Smooth muscle cell (in vitro differentiated cells): ENCODE results near the gene MRPL16. TPM values are rescaled to one million over a fixed set of nuclear protein-coding genes. Genes with fewer than 3 reads are reported as not detected.

Source experiments
- DNase-seq: peaks from one replicate; lab custom pipeline; 2025; ENCODE audit not compliant: unreplicated experiment; lab: John Stamatoyannopoulos, UW
- H2AFZ ChIP-seq: fragments of 200-600 bp; sonication (generic); 2 replicates; pipeline ENCODE4 v1.6.0; 2016; ENCODE audit warnings: antibody characterized with exemption, low read depth, mild to moderate bottlenecking
- H3F3A ChIP-seq: fragments of 200-600 bp; sonication (generic); 2 replicates; pipeline ENCODE4 v1.6.0; 2017; ENCODE audit warnings: antibody characterized with exemption, low read depth
- H3K27ac ChIP-seq: fragments of 200-600 bp; sonication (generic); 2 replicates; pipeline ENCODE4 v1.5.1; 2016; ENCODE audit warnings: low read depth, mild to moderate bottlenecking
- H3K27me3 ChIP-seq: fragments of 200-600 bp; sonication (generic); 2 replicates; pipeline ENCODE4 v1.6.1; 2016; ENCODE audit warnings: low read depth, mild to moderate bottlenecking
- H3K36me3 ChIP-seq: fragments of 200-600 bp; sonication (generic); 2 replicates; pipeline ENCODE4 v1.5.1; 2016; ENCODE audit warnings: low read depth
- H3K4me1 ChIP-seq: fragments of 200-600 bp; sonication (generic); 2 replicates; pipeline ENCODE4 v1.5.1; 2016; ENCODE audit warnings: low read depth
- H3K4me2 ChIP-seq: fragments of 200-600 bp; sonication (generic); 2 replicates; pipeline ENCODE4 v1.6.0; 2016; ENCODE audit warnings: mild to moderate bottlenecking
- H3K4me3 ChIP-seq: fragments of 200-600 bp; sonication (generic); 2 replicates; pipeline ENCODE4 v1.5.1; 2016; ENCODE audit warnings: mild to moderate bottlenecking
- H3K79me2 ChIP-seq: fragments of 200-600 bp; sonication (generic); 2 replicates; pipeline ENCODE4 v1.6.0; 2016; ENCODE audit warnings: low read depth, mild to moderate bottlenecking
- H3K9ac ChIP-seq: fragments of 200-600 bp; sonication (generic); 2 replicates; pipeline ENCODE4 v1.6.0; 2016; ENCODE audit warnings: low read depth
- H3K9me3 ChIP-seq: fragments of 200-600 bp; sonication (generic); replicated peaks from 2 replicates; pipeline ENCODE4 v1.5.1; 2016; ENCODE audit warnings: low read depth
- H4K20me1 ChIP-seq: fragments of 200-600 bp; sonication (generic); 2 replicates; pipeline ENCODE4 v1.6.0; 2016; ENCODE audit warnings: low read depth
- WGBS: methylation state at CpG from one replicate; pipeline ENCODE4 v1.1.7; 2016; ENCODE audit warnings: low lambda C conversion rate; 5-methylcytosine and 5-hydroxymethylcytosine counted together
- polyA plus RNA-seq: library from polyadenylated mRNA; unstranded; fragments of >200 nt; fragmentation: Nextera tagmentation; extraction: Ambion mirVana; gene quantifications from 2 replicates; pipeline ENCODE4 v1.2.1, GENCODE V29; 2016
- total RNA-seq: library from RNA; depleted of rRNA; stranded (reverse); fragments of >200 nt; gene quantifications from 2 replicates; pipeline ENCODE4 v1.2.3, GENCODE V29; 2014
- TF ChIP-seq, protein P1 (sequence below): fragments of 200-600 bp; sonication (generic); IDR thresholded peaks from 2 replicates; pipeline ENCODE4 v1.5.1; 2017; ENCODE audit warnings: borderline replicate concordance, mild to moderate bottlenecking, antibody characterized with exemption; ENCODE audit not compliant: insufficient read depth, poor library complexity, severe bottlenecking

Gene MRPL16
- total and polyA plus RNA-seq, 2 experiments from 2014 or later = 32.9 to 48.9 TPM

- TF ChIP-seq, protein P1, sequence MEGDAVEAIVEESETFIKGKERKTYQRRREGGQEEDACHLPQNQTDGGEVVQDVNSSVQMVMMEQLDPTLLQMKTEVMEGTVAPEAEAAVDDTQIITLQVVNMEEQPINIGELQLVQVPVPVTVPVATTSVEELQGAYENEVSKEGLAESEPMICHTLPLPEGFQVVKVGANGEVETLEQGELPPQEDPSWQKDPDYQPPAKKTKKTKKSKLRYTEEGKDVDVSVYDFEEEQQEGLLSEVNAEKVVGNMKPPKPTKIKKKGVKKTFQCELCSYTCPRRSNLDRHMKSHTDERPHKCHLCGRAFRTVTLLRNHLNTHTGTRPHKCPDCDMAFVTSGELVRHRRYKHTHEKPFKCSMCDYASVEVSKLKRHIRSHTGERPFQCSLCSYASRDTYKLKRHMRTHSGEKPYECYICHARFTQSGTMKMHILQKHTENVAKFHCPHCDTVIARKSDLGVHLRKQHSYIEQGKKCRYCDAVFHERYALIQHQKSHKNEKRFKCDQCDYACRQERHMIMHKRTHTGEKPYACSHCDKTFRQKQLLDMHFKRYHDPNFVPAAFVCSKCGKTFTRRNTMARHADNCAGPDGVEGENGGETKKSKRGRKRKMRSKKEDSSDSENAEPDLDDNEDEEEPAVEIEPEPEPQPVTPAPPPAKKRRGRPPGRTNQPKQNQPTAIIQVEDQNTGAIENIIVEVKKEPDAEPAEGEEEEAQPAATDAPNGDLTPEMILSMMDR = no peak
- Histone ChIP-seq H3K9me3 (no peaks in the 10 kb centered on the region), H3K27ac (no peak overlapping the region), H3K9ac (no peak overlapping the region), H3K4me2 (no peak overlapping the region), H4K20me1 (no peaks in the 10 kb centered on the region), H3K36me3 (no peaks in the 10 kb centered on the region), H3F3A (peaks cover 11% of the 10 kb centered on the region), H3K4me1 (peaks cover 8% of the 10 kb centered on the region), H3K4me3 (no peak overlapping the region), H3K79me2 (peaks cover 7% of the 10 kb centered on the region), H2AFZ (no peak overlapping the region), H3K27me3 (no peaks in the 10 kb centered on the region)
- DNase-seq = no peak
- 100% methylated on average over 1 of the region's 1 CpG for WGBS
Observed at GRCh38 chr11:59807047-59807610, 3.4 kb downstream of the MRPL16 start.

- H3K27me3 ChIP-seq = no peaks in the 10 kb centered on the region
- no peak overlapping the region for H2AFZ ChIP-seq
- H3K4me1 ChIP-seq = no peaks in the 10 kb centered on the region
- no peak overlapping the region for H3K4me3 ChIP-seq
- H3K4me2 ChIP-seq = no peak overlapping the region
- no peak overlapping the region for H3K27ac ChIP-seq
- peaks cover 22% of the 10 kb centered on the region for H3F3A ChIP-seq
- no peak overlapping the region for H3K9ac ChIP-seq
- 97% methylated on average over 2 of the region's 2 CpGs for WGBS
- no peak for DNase-seq
- H4K20me1 ChIP-seq = no peaks in the 10 kb centered on the region
- no peaks in the 10 kb centered on the region for H3K9me3 ChIP-seq
- no peaks in the 10 kb centered on the region for H3K36me3 ChIP-seq
- H3K79me2 ChIP-seq = no peaks in the 10 kb centered on the region
- TF ChIP-seq, protein P1 = no peak
Observed at GRCh38 chr11:59804061-59804460, 6.5 kb downstream of the MRPL16 start.

- Histone ChIP-seq H2AFZ (no peak overlapping the region), H3K27me3 (no peaks in the 10 kb centered on the region), H3K79me2 (no peaks in the 10 kb centered on the region), H4K20me1 (no peaks in the 10 kb centered on the region), H3K9me3 (no peaks in the 10 kb centered on the region), H3K27ac (no peak overlapping the region), H3K4me3 (no peak overlapping the region), H3K36me3 (no peaks in the 10 kb centered on the region), H3K9ac (no peak overlapping the region), H3K4me1 (no peaks in the 10 kb centered on the region), H3F3A (peaks cover 17% of the 10 kb centered on the region), H3K4me2 (no peak overlapping the region)
- TF ChIP-seq, protein P1 = peak; percentile 66
- DNase-seq = no peak
- 65% methylated on average over 4 of the region's 4 CpGs for WGBS
Observed at GRCh38 chr11:59802639-59803176, 7.9 kb downstream of the MRPL16 start.
